NCI-H2029 treated with DMSO at 0.1 percent for 48 hours (cell line): Measurements from ENCODE around the gene IGF2BP1.
"Not testable (repeated sequence)": the region's sequence is repeated elsewhere in the genome, so short reads cannot be mapped to it uniquely, and the experiment has no call there.

ENCODE experiments used
- DNase-seq: peaks from one replicate; lab custom pipeline; 2025; lab: John Stamatoyannopoulos, UW

Gene IGF2BP1

DNA sequence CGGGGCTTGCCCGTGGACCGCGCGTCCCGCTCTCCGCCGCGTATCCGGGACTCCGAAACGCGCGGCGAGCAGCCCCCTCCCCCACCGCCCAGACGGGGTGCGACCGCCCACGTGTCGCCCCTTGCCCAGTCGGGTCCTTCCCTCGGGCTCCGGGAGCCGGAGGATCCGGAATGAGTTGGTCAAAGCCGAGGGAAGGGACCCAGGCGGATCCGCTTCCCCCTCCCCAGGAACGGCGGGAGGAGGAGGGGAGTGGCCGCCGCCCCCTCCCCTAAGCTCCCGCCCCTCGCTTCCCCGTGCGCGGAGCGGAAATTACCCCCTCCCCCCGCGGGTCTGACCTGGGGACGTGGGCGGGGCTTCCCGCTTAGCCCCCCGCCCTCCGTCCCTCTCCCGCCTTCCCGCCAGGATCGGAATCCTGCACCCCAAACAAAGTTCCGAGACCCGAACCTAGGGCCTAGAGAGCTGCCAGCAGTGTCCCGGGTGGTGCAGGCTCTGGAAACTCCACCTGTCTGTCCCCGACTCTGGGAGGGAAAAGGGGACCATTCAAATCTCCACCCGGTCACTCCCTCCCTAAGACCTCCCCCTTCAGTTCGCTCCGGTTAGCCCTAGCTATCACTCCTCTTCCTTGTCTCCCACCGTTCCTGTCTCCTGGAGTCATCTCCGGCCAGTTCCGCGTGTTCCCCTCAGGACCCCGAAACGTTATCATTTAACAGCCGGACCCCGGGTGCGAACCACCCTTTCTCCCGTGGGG, 1.0 kb upstream of the IGF2BP1 start:
- no peak for DNase-seq

DNA sequence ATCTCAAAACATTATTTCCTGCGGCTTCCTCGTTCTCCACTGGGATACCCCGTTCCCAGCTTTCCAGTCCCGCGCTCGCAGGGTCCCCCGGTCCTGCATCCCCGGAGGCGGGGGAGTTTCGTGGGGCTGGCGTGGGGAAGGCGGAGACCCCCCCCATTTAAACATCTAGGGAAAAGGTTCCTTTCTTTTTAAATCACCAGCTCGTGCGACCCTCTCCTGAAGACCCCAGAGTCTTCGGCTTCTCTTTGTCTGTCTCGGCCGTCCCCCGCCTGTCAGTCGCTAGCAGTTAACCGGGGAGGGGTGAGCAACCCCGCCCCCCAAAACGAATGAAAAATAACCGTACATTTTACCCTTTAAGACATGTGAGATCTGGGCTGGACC, 473 bp upstream of the IGF2BP1 start:
- no peak for DNase-seq

DNA sequence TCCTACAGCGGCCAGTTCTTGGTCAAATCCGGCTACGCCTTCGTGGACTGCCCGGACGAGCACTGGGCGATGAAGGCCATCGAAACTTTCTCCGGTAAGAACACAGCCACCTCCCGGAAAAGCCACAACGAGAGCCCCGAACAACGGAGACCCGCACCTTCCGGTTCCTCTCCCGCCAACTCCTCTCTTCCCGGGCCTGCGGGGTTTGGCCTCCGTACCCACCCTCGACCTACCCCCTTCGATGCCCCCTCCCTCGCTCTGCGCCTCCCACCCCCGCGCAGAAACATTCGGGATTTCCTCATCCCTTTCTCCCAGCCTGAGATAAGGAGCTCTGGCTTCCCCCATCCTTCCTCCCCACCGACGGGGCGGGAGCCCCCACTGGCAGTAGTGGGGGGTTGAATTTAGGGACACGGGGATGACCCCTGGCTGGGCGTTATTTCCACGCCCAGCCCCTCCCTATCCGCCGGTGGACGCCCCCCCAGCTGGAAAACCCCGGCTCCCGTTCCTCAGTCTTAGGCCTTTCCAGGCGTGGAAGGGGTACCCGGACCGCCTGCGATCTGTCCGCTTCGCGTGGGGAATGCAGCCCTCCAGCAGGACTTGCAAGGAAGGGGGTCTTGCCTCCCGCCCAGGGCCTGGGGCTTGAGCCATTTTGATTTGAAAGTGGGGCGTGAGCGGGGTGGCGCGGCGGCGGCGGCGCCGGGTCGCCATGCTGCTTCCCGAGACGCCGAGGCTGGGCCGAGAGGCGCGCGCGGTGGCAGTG, 822 bp downstream of the IGF2BP1 start:
- no peak for DNase-seq

DNA sequence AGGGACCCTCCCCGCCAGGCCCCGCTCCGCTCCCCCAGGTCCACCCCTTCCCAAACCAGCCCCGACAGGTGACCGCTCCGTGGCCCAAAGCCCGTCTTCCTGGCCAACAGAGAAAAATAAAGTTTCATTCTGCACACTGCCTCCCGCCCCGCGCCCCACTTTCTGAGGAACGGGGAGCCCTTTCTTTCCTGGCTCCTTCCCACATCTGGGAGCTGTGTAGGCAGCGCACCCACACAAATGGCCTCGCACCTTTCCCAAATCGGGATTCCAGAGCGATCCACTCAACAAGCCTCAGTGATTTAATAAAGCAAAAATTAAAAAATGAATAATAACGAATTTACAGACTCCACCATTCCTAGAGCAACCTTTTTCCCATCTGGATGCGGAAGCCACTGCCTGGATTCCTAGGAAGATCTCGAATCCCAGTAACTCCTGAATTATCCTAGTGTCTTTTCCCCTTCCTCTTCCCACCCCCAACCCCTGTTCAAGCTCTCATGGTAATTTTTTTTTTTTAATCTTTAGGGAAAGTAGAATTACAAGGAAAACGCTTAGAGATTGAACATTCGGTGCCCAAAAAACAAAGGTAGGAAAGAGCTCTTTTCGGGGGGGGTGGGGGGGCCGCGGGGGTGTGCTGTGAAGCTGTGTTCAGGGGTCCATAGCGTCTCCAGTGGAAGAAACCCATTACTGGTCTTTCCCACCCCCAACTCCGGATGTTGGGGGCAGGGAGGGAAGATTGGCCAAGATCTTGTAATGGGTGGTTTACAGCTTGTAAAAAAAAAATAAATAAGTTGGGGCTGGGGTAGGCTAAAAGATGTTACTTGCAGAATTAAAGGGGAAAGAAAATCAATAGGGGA, 1.6 kb downstream of the IGF2BP1 start:
- DNase-seq, result no peak

DNA sequence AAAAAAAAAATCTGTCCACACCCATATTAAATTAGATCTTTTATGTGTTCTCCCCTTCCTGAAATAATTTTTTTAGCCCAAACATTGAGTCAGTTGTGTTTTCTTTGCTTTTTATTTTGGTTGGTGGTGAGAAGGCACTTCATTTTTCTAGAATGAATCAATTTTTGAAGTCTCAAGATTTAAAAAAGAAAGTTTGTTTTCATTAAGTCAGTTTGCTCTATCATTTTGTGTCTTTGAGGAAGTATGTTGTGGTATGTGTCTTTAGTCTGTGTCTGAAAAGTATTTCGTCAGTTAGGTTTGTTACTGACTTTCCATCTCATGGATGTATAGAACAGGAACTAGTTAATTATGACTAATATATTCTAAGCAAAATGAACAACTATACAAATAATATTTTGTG, 3.8 kb downstream of the IGF2BP1 start:
- DNase-seq, result no peak

DNA sequence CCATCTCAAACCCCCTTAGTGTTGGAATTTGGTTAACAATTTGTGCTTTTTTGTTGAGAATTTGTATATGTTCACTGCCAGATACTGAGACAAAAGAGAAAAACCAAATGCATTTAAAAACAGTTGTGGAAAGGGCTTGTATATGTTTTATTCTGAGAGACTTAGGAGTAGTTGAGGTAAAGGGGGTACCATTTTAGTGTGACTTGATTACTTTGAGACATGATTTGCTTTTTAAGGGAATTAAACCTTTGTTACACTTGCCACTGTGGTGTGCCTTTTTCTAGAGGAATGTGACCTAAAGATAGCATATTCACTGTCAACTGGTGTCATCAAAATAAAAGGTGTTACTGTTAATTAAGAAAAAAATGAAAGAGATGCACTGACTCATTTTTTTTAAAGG, 4.5 kb downstream of the IGF2BP1 start:
- DNase-seq, result no peak

DNA sequence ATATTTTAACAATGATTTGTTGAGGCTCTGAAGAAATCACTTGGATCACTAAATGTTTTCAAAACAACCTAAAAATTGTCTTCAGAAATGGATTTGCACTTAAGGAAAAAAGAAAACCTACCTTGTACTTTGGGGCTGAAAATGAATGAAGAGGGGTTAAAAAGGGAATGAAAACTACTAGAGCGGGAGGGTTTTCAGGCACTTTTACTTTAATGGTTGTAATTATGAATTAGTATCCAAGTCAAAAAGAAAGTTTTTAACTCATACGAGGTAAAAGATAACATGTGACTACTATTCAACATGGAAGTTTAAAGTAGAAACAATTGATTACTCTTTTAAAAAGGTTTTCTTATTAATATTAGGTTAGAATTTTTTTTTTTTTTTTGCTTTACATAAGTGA, 5.1 kb downstream of the IGF2BP1 start:
- no peak for DNase-seq

DNA sequence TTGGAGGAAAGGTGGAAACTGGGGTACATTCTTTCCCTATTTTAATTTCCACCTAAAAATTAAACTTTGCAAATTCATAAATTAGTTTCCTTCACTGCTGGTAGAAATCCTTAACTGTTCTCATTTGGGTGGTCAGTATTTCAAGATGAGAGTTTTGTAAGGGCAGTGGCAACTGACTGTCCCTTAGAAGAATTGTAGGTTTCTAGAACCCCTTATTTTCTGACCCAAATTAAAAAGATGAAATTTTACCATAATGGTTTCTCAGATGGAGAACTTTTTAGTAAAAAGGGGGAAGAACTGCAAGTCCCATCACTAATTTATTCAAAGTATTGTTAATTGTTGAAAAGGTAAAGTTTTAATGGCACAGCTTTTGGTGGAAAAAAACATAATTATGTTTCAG, 5.6 kb downstream of the IGF2BP1 start:
- DNase-seq, result no peak

DNA sequence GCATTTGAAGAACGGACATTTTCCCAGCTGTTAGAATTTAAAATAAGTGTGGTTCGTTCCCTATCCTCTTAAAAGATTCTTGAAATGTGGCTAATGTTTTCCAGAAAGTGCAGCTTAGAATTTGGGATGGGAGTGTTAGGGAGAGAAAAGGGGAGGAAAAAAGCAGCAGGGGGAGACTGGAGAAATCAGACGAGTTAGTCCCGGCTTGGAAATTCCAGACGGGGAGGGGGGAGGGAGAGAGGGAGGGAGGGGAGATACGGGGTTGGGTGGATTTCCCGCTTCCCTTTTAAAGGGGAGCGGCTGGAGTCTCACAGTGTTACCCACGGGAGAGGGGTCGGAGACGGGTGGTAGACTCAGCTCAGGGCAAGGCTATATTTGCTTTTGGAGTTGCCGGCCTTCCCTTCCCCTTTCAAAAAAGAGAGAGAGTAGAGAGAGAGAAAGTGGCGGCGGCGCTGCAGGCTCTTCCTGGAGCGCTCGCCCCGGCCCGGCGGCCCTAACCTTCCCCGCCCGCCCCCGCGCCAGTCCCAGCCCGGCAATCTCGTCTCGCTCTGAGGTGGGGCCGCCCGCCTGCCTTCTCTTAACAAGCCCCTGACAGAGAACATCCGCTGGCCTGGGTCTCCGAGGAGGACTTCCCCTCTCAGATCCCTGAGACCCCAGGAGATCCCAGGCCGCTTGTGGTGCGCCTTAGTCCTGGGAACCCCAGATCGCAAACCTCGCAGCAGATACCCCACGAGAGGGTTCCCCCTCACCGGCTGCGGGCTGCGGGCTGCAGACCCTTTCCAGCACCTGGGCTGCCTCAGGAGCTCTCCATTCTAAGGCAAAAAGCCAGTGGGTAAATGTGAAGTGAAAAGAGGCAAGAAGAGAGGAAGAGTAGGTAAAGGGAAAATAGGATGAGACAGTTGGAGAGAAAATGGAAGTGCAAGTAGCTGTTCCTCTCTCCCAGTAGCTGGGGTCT, 6.6 kb downstream of the IGF2BP1 start:
- DNase-seq, result no peak

DNA sequence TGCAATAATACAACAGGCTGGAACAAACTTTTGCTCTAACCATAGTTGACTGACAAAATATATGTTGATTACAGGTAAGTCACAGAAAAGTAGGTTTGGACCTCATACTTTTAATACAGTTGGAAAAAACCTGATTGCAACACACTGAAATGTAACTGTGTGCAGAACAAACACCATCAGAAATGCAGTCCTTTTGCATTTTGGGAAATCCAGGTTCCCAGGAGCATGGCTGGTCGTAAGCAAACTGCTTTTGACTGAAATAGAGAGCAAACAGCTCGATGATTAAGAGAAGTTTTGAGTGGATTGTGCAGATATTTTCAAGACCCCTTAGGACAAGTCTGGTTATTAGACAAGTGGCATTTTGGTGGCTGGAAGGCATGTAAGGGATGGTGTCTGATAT, 8.0 kb downstream of the IGF2BP1 start:
- no peak for DNase-seq

DNA sequence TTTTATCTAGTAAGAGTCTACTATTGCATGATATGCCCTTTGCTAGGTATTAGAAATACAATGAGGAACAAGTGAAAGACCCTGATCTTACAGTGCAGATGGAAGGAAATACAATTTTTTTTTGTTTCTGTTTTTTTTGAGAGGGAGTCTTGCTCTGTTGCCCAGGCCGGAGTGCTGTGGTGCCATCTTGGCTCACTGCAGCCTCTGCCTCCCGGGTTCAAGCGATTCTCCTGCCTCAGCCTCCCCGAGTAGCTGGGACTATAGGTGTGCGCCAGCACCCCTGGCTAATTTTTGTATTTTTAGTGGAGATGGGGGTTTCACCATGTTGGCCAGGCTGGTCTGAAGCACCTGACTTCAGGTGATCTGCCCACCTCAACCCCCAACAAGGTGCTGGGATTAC, 11.7 kb downstream of the IGF2BP1 start:
- DNase-seq, result not testable (repeated sequence)

DNA sequence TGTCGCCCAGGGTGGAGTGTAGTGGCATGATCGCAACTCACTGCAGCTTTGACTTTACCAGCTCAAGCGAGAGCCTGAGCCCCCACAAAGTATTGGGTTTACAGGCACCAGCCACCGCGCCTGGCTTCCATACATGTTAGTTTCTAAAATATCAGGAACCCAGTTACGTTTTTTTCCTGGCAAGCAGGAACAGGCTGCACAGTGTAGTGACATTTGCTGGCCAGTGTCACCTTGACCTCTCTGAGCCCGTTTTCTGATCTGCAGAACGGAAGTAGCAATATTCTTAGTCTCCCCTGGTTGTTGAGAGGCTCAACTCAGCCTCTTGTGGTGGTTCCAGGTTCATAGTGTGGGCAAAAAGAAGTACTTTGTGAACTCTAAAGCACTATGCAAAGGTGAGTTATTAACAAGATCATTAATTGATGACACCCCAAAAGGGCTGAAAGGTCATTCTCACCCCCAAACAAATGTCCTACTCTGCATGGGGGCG, 15.6 kb downstream of the IGF2BP1 start:
- no peak for DNase-seq

DNA sequence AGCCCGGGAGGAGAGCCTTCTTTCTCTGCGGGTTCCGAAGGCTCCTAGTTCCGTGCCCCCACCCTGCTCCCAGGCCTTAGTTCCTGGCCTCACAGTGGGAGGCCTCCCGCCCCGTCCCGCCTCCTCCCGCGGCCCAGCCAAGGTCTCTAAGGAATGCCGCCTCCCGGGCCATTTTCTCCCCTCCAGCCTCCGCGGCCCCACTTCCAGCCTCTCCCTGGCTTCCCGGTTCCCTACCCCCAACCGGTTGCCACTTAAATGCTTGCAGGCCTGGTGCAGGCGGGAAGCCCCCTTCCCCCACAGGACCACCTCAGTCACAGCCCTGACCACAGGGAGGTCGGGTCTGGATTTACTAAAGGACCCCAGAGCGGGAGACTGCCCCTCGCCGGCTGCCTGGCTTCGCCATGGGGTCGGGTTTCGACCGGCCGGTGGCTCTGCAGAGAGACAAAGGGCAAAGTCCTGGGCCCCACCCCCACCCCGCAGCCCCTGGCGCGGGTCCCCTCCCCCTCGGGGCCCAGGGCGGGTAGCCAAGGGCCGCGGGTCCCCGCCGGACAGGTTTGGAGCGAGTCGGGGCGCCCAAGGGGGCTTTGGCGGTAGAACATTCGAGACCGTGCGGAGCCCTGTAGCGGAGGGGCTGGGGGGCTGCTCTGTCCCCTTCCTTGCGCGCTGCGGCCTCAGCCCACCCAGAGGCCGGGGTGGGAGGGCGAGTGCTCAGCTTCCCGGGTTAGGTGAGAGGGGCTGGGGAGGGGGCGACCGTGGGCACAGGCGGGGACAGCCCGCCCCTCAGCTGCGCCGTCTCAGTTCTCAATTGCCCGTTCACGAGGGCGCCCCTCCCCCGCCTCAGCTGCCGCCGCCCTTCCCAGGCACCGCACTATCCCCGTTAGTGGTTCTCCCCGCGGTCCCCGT, 16.4 kb downstream of the IGF2BP1 start:
- no peak for DNase-seq

DNA sequence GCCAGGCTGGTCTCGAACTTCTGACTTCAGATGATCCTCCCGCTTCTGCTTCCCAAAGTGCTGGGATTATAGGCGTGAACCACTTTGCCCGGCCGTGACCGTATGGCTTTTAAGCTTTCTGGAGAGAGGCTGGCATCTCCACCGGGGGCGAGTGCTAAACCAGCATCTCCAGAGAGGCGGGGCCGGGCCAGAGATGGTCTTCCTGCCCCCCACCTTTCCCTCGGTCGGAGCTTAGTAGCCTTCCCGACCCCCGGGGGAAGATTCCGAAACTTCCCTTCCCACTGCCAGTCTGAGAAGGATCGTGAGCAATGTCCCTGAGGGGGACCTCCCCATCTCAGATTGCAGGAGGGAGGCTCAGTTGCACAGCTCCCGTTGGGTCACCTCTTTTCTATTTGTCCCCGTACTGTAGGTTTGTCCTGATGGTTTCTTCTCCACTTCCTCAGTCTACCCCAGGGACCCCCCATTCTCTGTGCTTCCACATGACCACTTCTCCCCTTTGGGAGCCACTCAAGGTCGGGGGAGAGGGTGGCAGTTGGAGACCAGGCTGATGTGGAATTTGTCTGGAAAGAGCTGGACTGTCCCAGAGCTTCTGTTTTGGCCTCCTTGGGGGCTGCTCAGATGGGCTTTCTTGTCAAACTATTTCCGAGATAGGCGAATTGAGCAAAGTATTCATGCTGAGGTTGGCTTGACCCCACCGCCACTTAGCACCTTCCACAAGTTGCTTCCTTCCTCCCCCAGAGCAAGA, 18.2 kb downstream of the IGF2BP1 start:
- no peak for DNase-seq

DNA sequence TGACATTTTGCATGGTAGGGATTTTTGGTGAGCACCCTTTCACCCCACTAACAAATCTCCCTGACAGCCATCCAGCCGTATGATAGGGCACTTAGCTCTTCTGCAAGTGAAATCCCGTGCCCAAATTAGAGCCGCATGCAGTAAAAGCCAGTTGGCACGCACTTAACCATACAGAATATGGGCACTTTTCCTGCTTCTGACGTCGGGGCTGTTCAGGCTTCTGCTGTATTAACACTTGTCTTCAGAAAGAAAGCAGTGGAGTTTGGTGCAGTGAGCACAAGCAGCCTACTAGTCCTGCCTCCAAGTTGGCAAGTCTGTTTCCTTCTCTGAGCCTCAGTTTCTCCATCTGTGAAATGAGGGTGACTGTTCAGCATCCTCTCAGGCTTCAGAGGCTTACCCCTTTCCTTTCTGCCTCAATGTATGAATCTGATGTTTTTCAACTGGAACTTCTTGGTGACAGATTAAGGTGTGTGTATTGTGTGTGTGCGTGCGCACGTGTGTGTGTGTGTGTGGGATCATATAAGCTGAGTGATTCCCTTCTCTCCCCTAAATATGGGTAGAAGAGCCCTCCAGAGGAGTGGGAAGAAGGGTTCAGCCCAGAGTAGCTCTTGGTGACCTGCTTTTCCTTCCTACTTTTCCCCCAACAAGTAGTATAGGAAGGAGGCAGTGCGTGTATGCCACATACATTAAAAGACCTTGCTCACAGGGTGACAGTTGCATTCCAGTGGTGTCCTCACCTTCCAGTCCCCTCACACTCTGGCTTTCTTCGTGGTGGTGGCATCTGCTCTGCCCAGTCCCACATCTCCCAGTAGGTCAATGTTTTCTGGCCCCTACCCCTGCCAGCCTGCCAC, 19.0 kb downstream of the IGF2BP1 start:
- no peak for DNase-seq

DNA sequence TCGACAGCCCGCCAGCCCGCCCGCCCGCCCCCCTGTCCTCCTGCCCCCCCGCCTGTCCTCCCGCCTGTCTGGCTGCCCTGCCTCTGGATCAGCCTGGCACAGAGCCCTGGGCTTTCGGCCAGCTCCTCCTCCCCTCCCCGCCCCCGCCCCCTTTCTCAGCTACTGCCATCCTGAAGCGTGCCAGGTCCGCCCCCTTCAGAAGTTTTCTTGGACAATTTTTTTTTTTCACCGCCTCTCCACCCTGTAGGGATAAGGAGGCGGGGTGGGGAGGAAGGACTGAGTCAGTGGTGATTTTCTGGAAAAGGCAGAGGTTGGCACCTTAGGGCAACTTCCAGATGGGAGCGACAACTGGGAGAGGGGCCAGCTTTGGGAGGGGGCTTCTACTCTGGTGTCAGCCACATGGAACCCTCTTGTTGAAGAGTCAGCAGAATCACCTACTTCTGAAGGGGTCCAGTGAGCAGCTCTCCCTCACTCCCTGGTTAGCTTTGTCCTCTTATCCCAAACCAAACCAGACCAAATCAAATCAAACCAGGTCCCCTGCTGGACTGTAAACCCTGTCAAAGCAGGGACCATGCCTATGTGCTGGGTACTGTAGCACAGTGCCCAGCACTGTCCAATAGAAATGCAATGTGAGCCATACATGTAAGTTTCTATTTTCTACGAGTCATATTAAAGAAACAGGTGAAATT, 19.7 kb downstream of the IGF2BP1 start:
- no peak for DNase-seq

DNA sequence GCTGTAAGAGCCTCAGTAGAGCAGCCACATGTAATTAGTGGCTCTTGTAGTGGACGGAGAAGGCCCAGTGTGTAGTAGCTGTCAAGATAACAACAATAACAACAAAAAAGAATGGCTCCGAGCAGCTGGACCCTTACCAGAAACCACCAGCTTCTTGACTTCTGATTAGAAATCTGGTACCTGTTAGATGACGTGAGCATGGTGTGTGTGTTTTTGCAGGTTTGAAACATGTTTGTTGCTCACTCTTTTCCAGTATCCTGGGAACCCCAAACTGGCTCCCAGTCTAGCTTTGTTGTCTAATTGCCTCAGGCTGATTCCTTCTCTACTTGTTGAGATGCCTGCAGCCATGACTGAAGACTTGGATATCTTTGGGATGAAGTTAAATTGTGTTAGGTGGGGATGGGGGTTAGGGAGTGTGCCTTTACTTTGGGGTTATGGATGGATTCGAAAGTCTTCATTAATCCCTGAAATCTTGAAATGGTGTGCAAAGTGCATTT, 21.0 kb downstream of the IGF2BP1 start:
- DNase-seq, result no peak

DNA sequence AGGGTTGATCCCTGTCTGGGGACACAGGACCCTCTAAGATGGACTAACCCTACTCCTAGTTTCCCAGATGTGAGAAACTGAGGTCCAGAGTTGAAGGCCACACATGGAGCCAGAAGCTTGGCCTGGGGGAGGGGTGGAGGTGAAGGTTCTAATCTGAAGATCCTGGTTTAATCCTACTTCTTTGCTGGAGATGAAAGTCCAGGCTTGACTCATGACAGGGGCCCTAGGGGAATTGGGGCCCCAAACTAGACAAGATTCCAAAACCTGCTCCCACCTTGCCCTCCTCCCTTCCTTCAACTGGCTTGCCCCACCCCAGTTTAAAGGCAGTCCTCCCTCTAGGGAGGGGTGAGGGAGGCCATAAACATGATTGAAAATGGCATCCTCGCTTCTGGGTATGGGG, 21.6 kb downstream of the IGF2BP1 start:
- DNase-seq, result no peak
